HUES64 (cell line): ENCODE measurements around the gene GINS2. TPM values are rescaled to one million over a fixed set of nuclear protein-coding genes. Genes with fewer than 3 reads are reported as not detected.

Experiments
- H3K27ac ChIP-seq: 2 replicates; pipeline ENCODE4 v1.7.0; 2013; ENCODE audit warnings: low read depth, low read length, inconsistent platforms
- H3K27me3 ChIP-seq: 2 replicates; pipeline ENCODE4 v1.6.1; 2013; ENCODE audit warnings: mild to moderate bottlenecking, low read length; ENCODE audit not compliant: insufficient read depth
- H3K36me3 ChIP-seq: 2 replicates; pipeline ENCODE4 v1.6.1; 2013; ENCODE audit warnings: mild to moderate bottlenecking, low read length; ENCODE audit not compliant: insufficient read depth
- H3K4me1 ChIP-seq: 2 replicates; pipeline ENCODE4 v1.6.1; 2013; ENCODE audit warnings: mild to moderate bottlenecking, low read length, moderate library complexity; ENCODE audit not compliant: insufficient read depth
- H3K4me3 ChIP-seq: 2 replicates; pipeline ENCODE4 v1.5.1; 2013; ENCODE audit warnings: mild to moderate bottlenecking, low read length, moderate library complexity
- H3K9ac ChIP-seq: 2 replicates; pipeline ENCODE4 v1.6.1; 2013; ENCODE audit warnings: mild to moderate bottlenecking, low read depth, low read length
- H3K9me3 ChIP-seq: 2 replicates; pipeline ENCODE4 v1.6.1; 2013; ENCODE audit warnings: low read depth, low read length; ENCODE audit not compliant: insufficient read depth
- WGBS: fragments of 150-250, 120-280 bp; methylation state at CpG from one replicate; pipeline ENCODE4 v1.1.7; 2013; ENCODE audit warnings: missing lambda C conversion rate; 5-methylcytosine and 5-hydroxymethylcytosine counted together
- polyA plus RNA-seq, 2 experiments: library from polyadenylated mRNA; stranded (reverse); fragments of 50-300 nt; gene quantifications; one replicate each; pipeline ENCODE4 v1.2.3, GENCODE V29; 2013

The GINS2 gene
- polyA plus RNA-seq (2013, experiment 1 of 2), result 37.1 TPM
- polyA plus RNA-seq (2013, experiment 2 of 2), result 36.0 TPM

DNA sequence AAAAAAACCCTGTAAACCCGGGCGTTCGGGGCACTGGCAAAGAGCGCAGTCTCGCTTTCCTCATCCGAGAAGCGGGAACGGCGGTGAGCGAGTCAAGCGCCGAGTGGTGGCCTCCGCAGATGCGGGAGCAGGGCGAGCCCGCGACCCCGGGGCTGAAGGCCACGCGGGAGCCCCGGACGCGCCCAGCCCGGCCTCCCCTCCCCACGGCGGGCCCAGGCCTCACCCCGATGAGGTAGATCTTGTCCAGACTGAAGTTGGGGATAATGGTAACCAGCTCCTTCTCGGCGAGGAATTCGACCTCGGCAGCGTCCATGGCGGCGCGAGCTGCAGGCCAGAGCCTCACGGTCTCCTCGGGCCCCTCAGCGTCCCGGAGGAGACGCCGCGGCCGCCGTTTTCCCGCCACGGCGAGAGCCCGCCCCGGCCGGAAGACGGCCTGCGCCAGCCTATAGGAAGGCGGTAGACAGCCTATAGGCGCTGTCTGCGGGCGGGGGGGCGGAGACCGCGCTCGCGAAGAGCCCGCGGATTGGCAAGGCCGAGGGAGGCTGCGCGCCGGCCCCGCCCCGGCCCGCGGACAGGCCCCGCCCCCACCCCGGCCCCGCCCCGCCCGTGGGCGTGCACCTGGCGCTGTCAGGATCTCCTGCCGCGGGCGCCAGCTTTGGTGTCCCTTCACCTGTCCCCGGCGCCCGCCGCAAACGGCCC is at the start of gene GINS2:
Gene GINS2, minus strand, starts transcription at position 369 of the 699 bp plus-strand sequence. Its CDS starts 56 bp downstream, at position 313.
- Histone ChIP-seq H3K4me3 (peak within 1 kb of the TSS; percentile 93), H3K9ac (peak within 1 kb of the TSS; percentile 96), H3K4me1 (no peaks in the 10 kb centered on the region), H3K36me3 (peaks cover 21% of the 10 kb centered on the region), H3K27ac (peak within 1 kb of the TSS; percentile 89), H3K9me3 (no peaks in the 10 kb centered on the region), H3K27me3 (0 out of 2 replicates have a peak, but pooled peaks cover 6% of the 10 kb centered on the region)
- WGBS, result 1% methylated on average over 86 of the region's 86 CpGs

GRCh38 chr16:85736921-85737320 is 48.2 kb upstream of the GINS2 start:
- Histone ChIP-seq H3K27me3 (no peaks in the 10 kb centered on the region), H3K4me3 (no peak overlapping the region), H3K9me3 (no peaks in the 10 kb centered on the region), H3K36me3 (no peaks in the 10 kb centered on the region), H3K27ac (no peak overlapping the region), H3K4me1 (peaks cover 11% of the 10 kb centered on the region), H3K9ac (no peak overlapping the region)
- whole genome bisulfite sequencing, result 87% methylated on average over 9 of the region's 9 CpGs

DNA sequence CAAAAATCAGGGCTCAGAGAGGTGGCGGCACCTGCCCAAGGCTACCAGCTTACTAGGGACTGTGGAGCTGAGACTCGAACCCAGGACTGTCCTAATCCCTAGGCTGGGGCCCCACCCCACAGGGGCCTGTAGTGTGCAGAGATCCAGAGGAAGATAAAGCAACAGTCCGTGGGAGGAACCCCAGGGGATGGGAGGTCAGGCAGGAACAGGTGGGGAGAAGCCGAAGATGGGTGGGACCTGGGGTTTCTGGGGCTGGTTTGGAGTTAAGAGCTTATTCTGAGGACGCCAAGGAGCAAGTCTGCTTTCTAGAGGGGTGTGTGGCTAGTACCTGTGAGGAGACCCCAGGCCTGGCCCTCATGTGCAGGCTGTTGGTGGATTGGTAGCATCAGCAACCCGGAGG is 47.2 kb upstream of the GINS2 start:
- H3K36me3 ChIP-seq, result no peaks in the 10 kb centered on the region
- H3K9ac ChIP-seq, result no peak overlapping the region
- H3K4me3 ChIP-seq, result no peak overlapping the region
- 77% methylated on average over 6 of the region's 6 CpGs for WGBS
- no peaks in the 10 kb centered on the region for H3K9me3 ChIP-seq
- H3K4me1 ChIP-seq, result peaks cover 11% of the 10 kb centered on the region
- no peaks in the 10 kb centered on the region for H3K27me3 ChIP-seq
- no peak overlapping the region for H3K27ac ChIP-seq

GRCh38 chr16:85735225-85735635 is 46.5 kb upstream of the GINS2 start:
- H3K36me3 ChIP-seq, result no peaks in the 10 kb centered on the region
- no peaks in the 10 kb centered on the region for H3K27me3 ChIP-seq
- no peak overlapping the region for H3K9ac ChIP-seq
- no peaks in the 10 kb centered on the region for H3K9me3 ChIP-seq
- no peak overlapping the region for H3K4me3 ChIP-seq
- H3K27ac ChIP-seq, result no peak overlapping the region
- H3K4me1 ChIP-seq, result peaks cover 12% of the 10 kb centered on the region
- 89% methylated on average over 14 of the region's 14 CpGs for WGBS

- 75% methylated on average over 10 of the region's 10 CpGs for WGBS
- Histone ChIP-seq H3K4me1 (peaks cover 19% of the 10 kb centered on the region), H3K27ac (peak overlapping the region; percentile 42; the same call in 1 of the 2 replicates), H3K4me3 (no peak overlapping the region), H3K36me3 (no peaks in the 10 kb centered on the region), H3K27me3 (no peaks in the 10 kb centered on the region), H3K9me3 (no peaks in the 10 kb centered on the region), H3K9ac (no peak overlapping the region)
Observed at GRCh38 chr16:85734311-85735017, 45.7 kb upstream of the GINS2 start.

GRCh38 chr16:85733839-85734170 is 45.1 kb upstream of the GINS2 start:
- Histone ChIP-seq H3K9ac (no peak overlapping the region), H3K4me1 (peaks cover 21% of the 10 kb centered on the region), H3K27ac (no peak overlapping the region; the same call in 1 of the 2 replicates), H3K4me3 (no peak overlapping the region), H3K36me3 (no peaks in the 10 kb centered on the region), H3K27me3 (no peaks in the 10 kb centered on the region), H3K9me3 (no peaks in the 10 kb centered on the region)
- WGBS, result 14% methylated on average over 11 of the region's 11 CpGs

GRCh38 chr16:85733155-85733838 is 44.5 kb upstream of the GINS2 start:
- WGBS, result 77% methylated on average over 12 of the region's 13 CpGs
- Histone ChIP-seq H3K36me3 (no peaks in the 10 kb centered on the region), H3K4me3 (no peak overlapping the region), H3K27ac (no peak overlapping the region), H3K9me3 (no peaks in the 10 kb centered on the region), H3K9ac (no peak overlapping the region), H3K27me3 (no peaks in the 10 kb centered on the region), H3K4me1 (peaks cover 21% of the 10 kb centered on the region)

DNA sequence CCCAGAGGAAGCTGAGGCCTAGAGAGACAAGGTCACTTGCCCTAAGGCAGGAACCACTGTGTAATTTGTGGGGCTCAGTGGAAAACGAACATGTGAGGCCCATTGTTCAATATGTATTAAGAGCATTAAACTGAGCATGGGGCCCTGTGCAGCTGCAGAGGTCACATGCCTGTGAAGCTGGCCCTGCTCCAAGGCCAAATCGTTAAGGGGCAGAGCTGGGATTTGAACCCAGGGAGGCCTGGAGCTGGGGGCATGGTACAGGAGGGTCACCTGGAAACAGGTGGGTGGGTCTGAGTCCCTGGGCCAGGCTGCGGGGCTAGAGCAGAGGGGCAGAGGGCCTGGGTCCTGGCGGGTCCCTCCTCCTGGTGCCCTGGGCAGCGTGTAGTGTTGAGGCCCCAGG is 42.4 kb upstream of the GINS2 start:
- Histone ChIP-seq H3K27me3 (no peaks in the 10 kb centered on the region), H3K9me3 (no peaks in the 10 kb centered on the region), H3K4me1 (peaks cover 21% of the 10 kb centered on the region), H3K36me3 (no peaks in the 10 kb centered on the region), H3K4me3 (no peak overlapping the region), H3K9ac (no peak overlapping the region), H3K27ac (no peak overlapping the region)
- WGBS, result 90% methylated on average over 5 of the region's 5 CpGs

GRCh38 chr16:85730186-85730465 is 41.4 kb upstream of the GINS2 start:
- Histone ChIP-seq H3K9me3 (no peaks in the 10 kb centered on the region), H3K4me3 (no peak overlapping the region), H3K9ac (no peak overlapping the region), H3K27me3 (no peaks in the 10 kb centered on the region), H3K27ac (no peak overlapping the region), H3K4me1 (peaks cover 20% of the 10 kb centered on the region), H3K36me3 (no peaks in the 10 kb centered on the region)
- WGBS, result 93% methylated on average over 4 of the region's 5 CpGs

DNA sequence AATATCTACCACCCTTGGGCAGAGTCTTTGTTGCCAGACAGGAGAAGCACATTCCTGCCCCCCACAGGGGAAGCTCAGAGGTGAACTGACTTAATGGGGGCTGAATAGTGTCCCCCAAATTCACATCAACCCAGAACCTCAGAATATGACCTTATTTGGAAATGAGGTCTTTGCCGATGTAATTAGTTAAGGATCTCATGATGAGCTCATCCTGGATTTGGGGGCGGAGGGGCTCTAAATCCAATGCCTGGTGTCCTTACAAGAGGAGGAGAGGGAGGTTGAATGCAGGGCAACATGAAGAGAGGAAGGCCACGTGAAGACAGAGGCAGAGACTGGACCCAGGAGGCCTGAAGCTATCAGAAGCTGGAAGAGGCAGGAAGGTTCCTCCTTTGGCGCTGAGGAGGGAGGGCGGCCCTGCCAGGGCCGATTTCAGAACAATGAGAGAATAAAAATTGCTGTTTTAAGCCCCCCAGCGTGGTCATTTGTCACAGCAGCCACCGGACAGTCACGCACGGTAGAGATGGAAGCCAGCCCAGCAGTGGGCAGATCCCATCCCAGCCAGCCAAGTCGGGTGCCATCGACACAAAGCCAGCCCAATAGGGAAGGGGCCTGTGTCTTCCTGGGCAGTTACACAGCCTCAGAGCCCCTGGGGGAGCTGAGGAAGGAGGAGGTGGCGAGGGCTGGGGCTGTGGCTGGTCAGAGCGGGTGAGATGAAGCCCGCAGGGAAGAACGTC is 40.9 kb upstream of the GINS2 start:
- H3K27me3 ChIP-seq, result no peaks in the 10 kb centered on the region
- H3K27ac ChIP-seq, result peak overlapping the region; percentile 39; the same call in 1 of the 2 replicates
- H3K36me3 ChIP-seq, result no peaks in the 10 kb centered on the region
- WGBS, result 81% methylated on average over 16 of the region's 16 CpGs
- H3K9ac ChIP-seq, result no peak overlapping the region; the same call in 1 of the 2 replicates
- H3K4me3 ChIP-seq, result no peak overlapping the region
- H3K4me1 ChIP-seq, result peaks cover 15% of the 10 kb centered on the region
- H3K9me3 ChIP-seq, result no peaks in the 10 kb centered on the region

DNA sequence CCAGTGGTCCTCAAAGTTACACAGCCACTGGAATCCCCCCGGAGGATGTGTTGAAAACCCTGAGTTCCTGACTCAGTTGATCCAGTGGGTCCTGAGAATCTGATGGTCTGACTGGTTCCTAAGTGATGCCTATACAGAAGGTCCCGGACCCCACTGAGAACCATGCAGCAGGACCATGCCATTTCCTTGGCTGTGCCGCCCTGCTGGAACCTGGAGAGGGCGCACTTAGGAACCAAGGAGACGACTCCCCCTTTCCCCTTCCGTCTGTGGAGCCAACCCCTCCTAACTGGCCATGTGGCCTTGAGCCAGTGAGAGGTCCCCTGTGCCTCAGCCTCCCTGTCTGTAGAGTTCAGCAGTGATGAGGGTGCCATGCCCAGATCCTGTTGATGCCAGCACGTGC is 40.1 kb upstream of the GINS2 start:
- Histone ChIP-seq H3K9me3 (no peaks in the 10 kb centered on the region), H3K9ac (no peak overlapping the region), H3K4me1 (peaks cover 10% of the 10 kb centered on the region), H3K36me3 (no peaks in the 10 kb centered on the region), H3K27ac (0 out of 2 replicates have a peak overlapping the region, but pooled peaks have one; percentile 39), H3K4me3 (no peak overlapping the region), H3K27me3 (no peaks in the 10 kb centered on the region)
- 77% methylated on average over 7 of the region's 7 CpGs for WGBS
